NCI-H1417 (cell line): ENCODE results near the gene RPL36A.

Source experiments
- DNase-seq, 3 experiments: peaks; one replicate each; lab custom pipeline; 2025; lab: John Stamatoyannopoulos, UW

Gene RPL36A

DNA sequence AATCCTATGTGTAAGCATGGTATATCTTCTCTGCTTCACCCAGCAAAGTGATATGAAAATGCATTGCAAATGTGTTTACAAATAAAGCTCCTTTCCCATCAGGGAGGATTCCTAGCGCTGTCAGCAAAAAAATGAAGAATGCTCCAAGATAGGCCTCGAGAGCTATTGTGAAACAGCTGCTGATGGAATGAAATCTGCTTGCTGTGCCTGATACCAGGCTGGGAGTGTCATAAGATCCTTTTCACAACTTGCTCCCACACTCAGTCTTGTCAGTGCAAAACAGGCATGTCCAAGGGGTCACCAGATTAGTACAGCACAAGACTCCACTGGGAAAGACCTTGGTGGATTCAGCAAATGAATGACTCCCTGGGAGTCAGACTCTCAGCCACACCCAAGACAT lies 51.3 kb downstream of the RPL36A start:
- DNase-seq, result no peak
